ENCODE results near the gene RET. TPM values are rescaled to one million over a fixed set of nuclear protein-coding genes. Genes with fewer than 3 reads are reported as not detected.

The RET gene
- total and polyA plus RNA-seq, 2 of the 13 experiments (the other 11 are each of a cell fraction or from before 2014, with no cell fraction given): 0.02 TPM; not detected in 1

GRCh38 chr10:43124574-43125273, 47.9 kb downstream of the RET start:
- peaks cover 8 to 83% of the 10 kb centered on the region in 2 experiments for H3K27me3 ChIP-seq (ENCODE audit: control insufficient read depth in 1 of 2, insufficient read depth in 2 of 2, low read length in 2 of 2)
- H3K4me2 ChIP-seq (ENCODE audit: low read depth, low read length): no peak overlapping the region
- FAIRE-seq (no peak), ATAC-seq (no peak), DNase-seq (ENCODE audit: low spot score) (no peak)
- no peaks in the 10 kb centered on the region for H3K79me2 ChIP-seq (ENCODE audit: insufficient read depth, low read length)
- no peaks in the 10 kb centered on the region for H3K36me3 ChIP-seq (replicated peaks in 1 of 2; ENCODE audit: control insufficient read depth in 1 of 2, insufficient read depth in 2 of 2, low read length in 2 of 2)
- POLR2A ChIA-PET: no interaction called here
- no peaks in the 10 kb centered on the region for H3K4me1 ChIP-seq (ENCODE audit: insufficient read depth, low read length)
- CTCF ChIA-PET (ENCODE audit: low intra/inter-chr PET ratio, low total read pairs): no interaction called here
- WGBS (ENCODE audit: low lambda C conversion rate): 13% methylated on average over 9 of the region's 9 CpGs
- BruUV-seq (replicated peaks): no TSS peak
- intact Hi-C loops (cut with micrococcal nuclease; ENCODE audit: unreplicated experiment): no loop called here
- TF ChIP-seq ISL2 (CRISPR knock-in tag; IDR thresholded peaks at IDR 0.05) (no peak), ZNF383 (CRISPR knock-in tag; IDR thresholded peaks at IDR 0.05; ENCODE audit: borderline replicate concordance) (no peak), MIER2 (CRISPR knock-in tag; IDR thresholded peaks at IDR 0.05) (no peak), ZNF577 (CRISPR knock-in tag; IDR thresholded peaks at IDR 0.05; ENCODE audit: borderline replicate concordance, low read depth) (no peak), ZNF484 (CRISPR knock-in tag; IDR thresholded peaks at IDR 0.05; ENCODE audit: borderline replicate concordance, low read depth) (no peak), RXRB (CRISPR knock-in tag; IDR thresholded peaks at IDR 0.05; ENCODE audit: borderline replicate concordance) (no peak), ESRRA (CRISPR knock-in tag; IDR thresholded peaks at IDR 0.05; ENCODE audit: low read depth) (no peak)
- no peaks in the 10 kb centered on the region for H3K9me3 ChIP-seq (ENCODE audit: low read length)
- no peak overlapping the region for H3K9ac ChIP-seq (ENCODE audit: insufficient read depth, low read depth, low read length)
- H2AFZ ChIP-seq (ENCODE audit: low read length): no peak overlapping the region
- in situ Hi-C loops (cut with HindIII; ENCODE audit: extremely low pct_ligation_motif_present, low pct_unique_long_range_greater_than_20kb): no loop called here
- H3K27ac ChIP-seq (ENCODE audit: extremely low read length, insufficient read depth, low read length): no peak overlapping the region
- H4K20me1 ChIP-seq (ENCODE audit: insufficient read depth, low read length): no peaks in the 10 kb centered on the region
- no peak overlapping the region for H3K4me3 ChIP-seq (replicated peaks in 1 of 3; ENCODE audit: insufficient read depth in 1 of 3, low read depth in 2 of 3, low read length in 3 of 3)

GRCh38 chr10:43125274-43125845, 48.5 kb downstream of the RET start:
- Histone ChIP-seq H2AFZ (ENCODE audit: low read length) (no peak overlapping the region), H3K9me3 (ENCODE audit: low read length) (no peaks in the 10 kb centered on the region), H4K20me1 (ENCODE audit: insufficient read depth, low read length) (no peaks in the 10 kb centered on the region), H3K79me2 (ENCODE audit: insufficient read depth, low read length) (no peaks in the 10 kb centered on the region), H3K4me2 (ENCODE audit: low read depth, low read length) (no peak overlapping the region), H3K9ac (ENCODE audit: insufficient read depth, low read depth, low read length) (no peak overlapping the region), H3K36me3 (replicated peaks in 1 of 2; ENCODE audit: control insufficient read depth in 1 of 2, insufficient read depth in 2 of 2, low read length in 2 of 2) (no peaks in the 10 kb centered on the region), H3K4me3 (replicated peaks in 1 of 3; ENCODE audit: insufficient read depth in 1 of 3, low read depth in 2 of 3, low read length in 3 of 3) (no peak overlapping the region), H3K27ac (ENCODE audit: extremely low read length, insufficient read depth, low read length) (no peak overlapping the region), H3K4me1 (ENCODE audit: insufficient read depth, low read length) (no peaks in the 10 kb centered on the region), H3K27me3 (ENCODE audit: control insufficient read depth in 1 of 2, insufficient read depth in 2 of 2, low read length in 2 of 2) (peaks cover 9 to 79% of the 10 kb centered on the region in 2 experiments)
- FAIRE-seq: no peak
- BruUV-seq (replicated peaks): no TSS peak
- WGBS (ENCODE audit: low lambda C conversion rate): 48% methylated on average over 6 of the region's 8 CpGs
- intact Hi-C loops (cut with micrococcal nuclease; ENCODE audit: unreplicated experiment): no loop called here
- no peak for ATAC-seq
- in situ Hi-C loops (cut with HindIII; ENCODE audit: extremely low pct_ligation_motif_present, low pct_unique_long_range_greater_than_20kb): no loop called here
- CTCF ChIA-PET (ENCODE audit: low intra/inter-chr PET ratio, low total read pairs): no interaction called here
- no peak for DNase-seq (ENCODE audit: low spot score)
- POLR2A ChIA-PET: no interaction called here
- TF ChIP-seq HOXA3 (CRISPR knock-in tag; IDR thresholded peaks at IDR 0.05): no peak
- TF ChIP-seq CAMTA2 (CRISPR knock-in tag; IDR thresholded peaks at IDR 0.05; ENCODE audit: borderline replicate concordance): no peak
- no peak for TF ChIP-seq ZNF18 (CRISPR knock-in tag; IDR thresholded peaks at IDR 0.05; ENCODE audit: insufficient replicate concordance)
- TF ChIP-seq ZNF234 (CRISPR knock-in tag; conservative IDR thresholded peaks at IDR 0.05): no peak
- TF ChIP-seq ZBTB37 (CRISPR knock-in tag; IDR thresholded peaks at IDR 0.05): no peak
- no peak for TF ChIP-seq HNRNPL (IDR thresholded peaks at IDR 0.05; ENCODE audit: low read depth, low read length)
- TF ChIP-seq ZBTB3 (CRISPR knock-in tag; IDR thresholded peaks at IDR 0.05; ENCODE audit: borderline replicate concordance, low read depth): no peak
- TF ChIP-seq ZNF235 (CRISPR knock-in tag; IDR thresholded peaks at IDR 0.05; ENCODE audit: borderline replicate concordance): no peak
- no peak for TF ChIP-seq ZFP36L2 (CRISPR knock-in tag; IDR thresholded peaks at IDR 0.05)
- TF ChIP-seq ZFP1 (CRISPR knock-in tag; IDR thresholded peaks at IDR 0.05): no peak

Data from HepG2 (cell line).